UCSD-AML1 (cell line): ENCODE measurements around the gene LCAT.

Experiments
- DNase-seq: peaks from one replicate; lab custom pipeline; 2025; ENCODE audit not compliant: unreplicated experiment; lab: John Stamatoyannopoulos, UW

Gene LCAT

GRCh38 chr16:67934306-67935100 lies 9.4 kb downstream of the LCAT start:
- no peak for DNase-seq

- DNase-seq, result no peak
Observed at GRCh38 chr16:67933805-67934204, 10.1 kb downstream of the LCAT start.

GRCh38 chr16:67932462-67932840 lies 11.5 kb downstream of the LCAT start:
- DNase-seq, result no peak

GRCh38 chr16:67931712-67932461 lies 12.0 kb downstream of the LCAT start, which contains the start of gene CTRL:
Gene CTRL, minus strand, starts transcription at chr16:67931862. Its CDS starts 10 bp downstream, at chr16:67931852.
- no peak for DNase-seq

GRCh38 chr16:67930678-67931211 lies 13.2 kb downstream of the LCAT start:
- DNase-seq, result no peak

GRCh38 chr16:67930191-67930590 lies 13.7 kb downstream of the LCAT start:
- DNase-seq, result no peak

GRCh38 chr16:67928561-67929364 lies 15.2 kb downstream of the LCAT start:
- peak; percentile 61 for DNase-seq

GRCh38 chr16:67928147-67928546 lies 15.8 kb downstream of the LCAT start:
- DNase-seq, result no peak

GRCh38 chr16:67927131-67927941 lies 16.6 kb downstream of the LCAT start:
- DNase-seq, result no peak

- DNase-seq, result no peak
Observed at GRCh38 chr16:67926181-67926750, 17.7 kb downstream of the LCAT start.

GRCh38 chr16:67924140-67924906 lies 19.6 kb downstream of the LCAT start:
- DNase-seq, result no peak

GRCh38 chr16:67923414-67924116 lies 20.4 kb downstream of the LCAT start:
- no peak for DNase-seq

- DNase-seq, result no peak
Observed at GRCh38 chr16:67922740-67923139, 21.2 kb downstream of the LCAT start.

GRCh38 chr16:67922221-67922620 lies 21.7 kb downstream of the LCAT start:
- no peak for DNase-seq

GRCh38 chr16:67919622-67920221 lies 24.2 kb downstream of the LCAT start:
- no peak for DNase-seq

- no peak for DNase-seq
Observed at GRCh38 chr16:67917852-67918236, 26.1 kb downstream of the LCAT start.

GRCh38 chr16:67917140-67917851 lies 26.6 kb downstream of the LCAT start:
- no peak for DNase-seq
